IPS DF 4.7 (cell line): ENCODE data around the gene TRA2B.

Experiments used
- DNase-seq: peaks from one replicate; pipeline ENCODE4 v3.0.0-alpha.2; 2013; ENCODE audit warnings: low spot score; ENCODE audit errors: extremely low read depth

TRA2B gene

DNA sequence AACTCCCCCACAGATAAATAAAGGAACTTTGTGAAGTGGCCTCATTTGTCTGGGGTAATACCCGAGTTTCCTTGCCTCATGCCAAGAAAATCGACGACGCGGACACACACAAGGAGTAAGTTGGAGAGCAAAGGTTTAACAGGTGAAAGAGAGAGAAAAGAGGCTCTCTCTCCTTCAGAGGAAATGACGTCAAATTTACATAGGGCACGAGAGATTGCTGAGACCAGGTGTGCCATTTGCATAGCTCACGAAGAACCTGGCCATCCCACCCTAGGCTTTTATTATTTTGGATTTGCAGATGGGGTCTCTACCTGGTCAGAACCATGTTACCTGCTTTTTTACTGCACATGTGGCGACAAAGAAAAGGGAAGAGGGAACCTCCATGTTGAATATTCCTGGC, 63.7 kb downstream of the TRA2B start:
- DNase-seq, result no peak

DNA sequence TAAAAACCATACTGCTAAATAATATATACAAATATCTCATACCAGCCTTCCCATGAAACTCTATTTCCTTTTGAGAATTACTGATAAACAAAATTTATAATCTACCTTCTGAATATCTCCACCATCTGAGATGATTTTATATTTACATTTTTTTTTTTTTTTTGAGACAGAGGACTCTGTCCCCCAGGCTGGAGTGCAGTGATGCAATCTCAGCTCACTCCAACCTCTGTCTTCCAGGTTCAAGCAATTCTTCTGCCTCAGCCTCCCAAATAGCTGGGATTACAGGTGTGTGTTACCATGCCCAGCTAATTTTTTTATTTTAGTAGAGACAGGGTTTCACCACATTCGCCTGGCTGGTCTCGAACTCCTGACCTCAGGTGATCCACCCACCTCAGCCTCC, 70.2 kb downstream of the TRA2B start:
- DNase-seq, result no peak

GRCh38 chr3:185866995-185867394, 70.8 kb downstream of the TRA2B start:
- no peak for DNase-seq

- DNase-seq, result no peak
Observed at GRCh38 chr3:185866555-185866954, 71.3 kb downstream of the TRA2B start.
